ENCODE measurements around the gene FES. TPM values are rescaled to one million over a fixed set of nuclear protein-coding genes. Genes with fewer than 3 reads are reported as not detected.
A peak's percentile ranks its signal among the peaks of the same experiment; 100 is the strongest.

The FES gene
- total RNA-seq, 2 experiments from 2014 or later, result 3.2 to 3.3 TPM

DNA sequence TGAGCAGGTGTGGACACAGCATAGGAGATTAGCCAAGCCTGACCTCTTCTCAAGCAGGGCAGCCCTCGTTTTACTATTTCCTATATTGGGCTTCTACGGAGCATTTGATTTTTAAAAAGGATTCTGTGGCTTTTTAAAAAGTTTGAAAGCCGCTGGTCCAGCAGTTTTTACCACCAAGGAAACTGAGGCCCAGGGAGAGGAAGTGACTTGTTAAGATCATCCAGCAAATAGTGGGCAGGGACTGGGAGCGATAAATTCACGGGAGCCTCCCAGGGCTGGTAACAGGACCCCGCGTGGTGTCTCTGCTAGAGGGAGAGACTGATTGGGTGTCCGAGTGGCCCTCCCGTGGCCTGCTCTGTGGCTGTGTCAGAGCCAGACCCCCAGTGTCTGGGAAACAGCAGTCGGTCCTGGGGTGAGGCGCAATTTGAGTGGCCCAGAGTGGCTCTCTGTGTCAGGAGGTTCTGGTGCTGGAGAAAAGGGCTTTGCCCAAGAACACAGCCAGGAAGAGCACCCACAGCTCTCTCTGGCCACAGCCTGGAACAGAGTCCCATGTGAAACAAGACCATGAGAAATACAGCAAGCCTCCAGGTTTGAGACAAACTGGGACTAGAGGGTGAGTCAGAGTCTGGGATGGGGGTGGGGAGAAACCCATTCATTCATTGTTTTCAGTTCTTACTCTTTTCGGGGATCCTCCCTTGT, 11.7 kb upstream of the FES start:
- DNase-seq (ENCODE audit: low spot score), result no peak
- H3K9me2 ChIP-seq (ENCODE audit: insufficient read depth, low read length), result no peaks in the 10 kb centered on the region
- no peaks in the 10 kb centered on the region; the same call in 1 of the 2 replicates for H4K20me1 ChIP-seq (ENCODE audit: insufficient read depth, low read length)
- TF ChIP-seq EZH2phosphoT487 (IDR thresholded peaks at IDR 0.05; ENCODE audit: borderline replicate concordance, low read depth, low read length), result no peak
- TF ChIP-seq, protein P1, sequence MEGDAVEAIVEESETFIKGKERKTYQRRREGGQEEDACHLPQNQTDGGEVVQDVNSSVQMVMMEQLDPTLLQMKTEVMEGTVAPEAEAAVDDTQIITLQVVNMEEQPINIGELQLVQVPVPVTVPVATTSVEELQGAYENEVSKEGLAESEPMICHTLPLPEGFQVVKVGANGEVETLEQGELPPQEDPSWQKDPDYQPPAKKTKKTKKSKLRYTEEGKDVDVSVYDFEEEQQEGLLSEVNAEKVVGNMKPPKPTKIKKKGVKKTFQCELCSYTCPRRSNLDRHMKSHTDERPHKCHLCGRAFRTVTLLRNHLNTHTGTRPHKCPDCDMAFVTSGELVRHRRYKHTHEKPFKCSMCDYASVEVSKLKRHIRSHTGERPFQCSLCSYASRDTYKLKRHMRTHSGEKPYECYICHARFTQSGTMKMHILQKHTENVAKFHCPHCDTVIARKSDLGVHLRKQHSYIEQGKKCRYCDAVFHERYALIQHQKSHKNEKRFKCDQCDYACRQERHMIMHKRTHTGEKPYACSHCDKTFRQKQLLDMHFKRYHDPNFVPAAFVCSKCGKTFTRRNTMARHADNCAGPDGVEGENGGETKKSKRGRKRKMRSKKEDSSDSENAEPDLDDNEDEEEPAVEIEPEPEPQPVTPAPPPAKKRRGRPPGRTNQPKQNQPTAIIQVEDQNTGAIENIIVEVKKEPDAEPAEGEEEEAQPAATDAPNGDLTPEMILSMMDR (conservative IDR thresholded peaks at IDR 0.05; ENCODE audit: low read length), result no peak
- H3K4me1 ChIP-seq (ENCODE audit: insufficient read depth, low read length, poor library complexity, severe bottlenecking), result peaks cover 36% of the 10 kb centered on the region
- no peaks in the 10 kb centered on the region for H3K36me3 ChIP-seq (ENCODE audit: insufficient read depth, low read length)
- no peak overlapping the region for H2AFZ ChIP-seq (ENCODE audit: low read length)
- H3K4me2 ChIP-seq (ENCODE audit: low read length), result peak overlapping the region; percentile 90
- CTCF ChIA-PET (ENCODE audit: unreplicated experiment), result no interaction called here
- H3K9me3 ChIP-seq (ENCODE audit: low read length), result no peaks in the 10 kb centered on the region
- POLR2A ChIA-PET, result no interaction called here
- peak overlapping the region; percentile 78 for H3K4me3 ChIP-seq (ENCODE audit: low read depth, low read length, poor library complexity, severe bottlenecking)
- no peak overlapping the region for H3K27ac ChIP-seq (ENCODE audit: low read depth, low read length, poor library complexity, severe bottlenecking)
- no peaks in the 10 kb centered on the region for H3K79me2 ChIP-seq (ENCODE audit: insufficient read depth, low read depth, low read length)
- intact Hi-C loops (cut with micrococcal nuclease; ENCODE audit: unreplicated experiment), result loop anchor here (1.0 to 5.0 kb wide), 2 partner anchors 54 to 85 kb away; no protein-coding TSS in a partner anchor
- no TSS peak for BruUV-seq (replicated peaks)

DNA sequence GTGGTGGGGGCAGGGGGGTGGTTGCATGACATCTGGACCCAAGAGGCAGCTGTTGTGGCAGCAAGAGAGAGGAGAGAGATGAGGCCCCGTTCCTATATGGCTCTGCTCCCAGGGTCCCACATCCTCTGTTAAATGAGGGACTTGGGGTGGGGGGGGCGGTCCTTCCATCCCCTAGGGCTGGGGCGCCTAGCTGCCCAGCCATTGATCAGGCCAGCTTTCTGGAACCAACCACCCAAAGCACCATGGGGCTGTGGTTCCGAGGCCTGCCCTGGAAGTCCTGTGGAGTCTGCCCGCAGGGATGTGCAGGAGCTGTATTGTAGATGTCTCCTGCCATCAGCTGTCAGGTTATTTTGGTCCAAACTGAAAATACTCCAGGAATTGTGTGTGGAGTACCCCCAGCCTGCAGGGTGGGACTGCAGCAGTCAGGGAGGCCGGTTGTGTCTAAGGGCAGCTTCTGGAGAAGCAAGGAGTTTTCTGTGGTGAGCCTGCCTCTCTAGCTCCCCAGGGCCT, 10.8 kb upstream of the FES start:
- intact Hi-C loops (cut with micrococcal nuclease; ENCODE audit: unreplicated experiment), result loop anchor here (5.0 kb wide), 1 partner anchor 86 kb away; no protein-coding TSS in a partner anchor
- ChIA-PET CTCF (ENCODE audit: unreplicated experiment) (interaction anchor here (0.6 kb wide), 1 partner anchor 491 kb away, joined by 3 read pairs; no protein-coding TSS in a partner anchor), POLR2A (no interaction called here)
- no TSS peak for BruUV-seq (replicated peaks)
- H3K36me3 ChIP-seq (ENCODE audit: insufficient read depth, low read length), result no peaks in the 10 kb centered on the region
- TF ChIP-seq EZH2phosphoT487 (IDR thresholded peaks at IDR 0.05; ENCODE audit: borderline replicate concordance, low read depth, low read length), result no peak
- TF ChIP-seq, protein P1 (conservative IDR thresholded peaks at IDR 0.05; ENCODE audit: low read length), result no peak
- H3K27ac ChIP-seq (ENCODE audit: low read depth, low read length, poor library complexity, severe bottlenecking), result no peak overlapping the region
- H3K9me2 ChIP-seq (ENCODE audit: insufficient read depth, low read length), result no peaks in the 10 kb centered on the region
- no peaks in the 10 kb centered on the region; the same call in 1 of the 2 replicates for H4K20me1 ChIP-seq (ENCODE audit: insufficient read depth, low read length)
- no peak overlapping the region for H2AFZ ChIP-seq (ENCODE audit: low read length)
- H3K4me1 ChIP-seq (ENCODE audit: insufficient read depth, low read length, poor library complexity, severe bottlenecking), result peaks cover 36% of the 10 kb centered on the region
- H3K4me3 ChIP-seq (ENCODE audit: low read depth, low read length, poor library complexity, severe bottlenecking), result no peak overlapping the region
- no peaks in the 10 kb centered on the region for H3K9me3 ChIP-seq (ENCODE audit: low read length)
- no peak overlapping the region for H3K4me2 ChIP-seq (ENCODE audit: low read length)
- H3K79me2 ChIP-seq (ENCODE audit: insufficient read depth, low read depth, low read length), result no peaks in the 10 kb centered on the region
- DNase-seq (ENCODE audit: low spot score), result no peak

All from OCI-LY7 (cell line).